Measurements from ENCODE around the gene DISC1. TPM values are rescaled to one million over a fixed set of nuclear protein-coding genes. Genes with fewer than 3 reads are reported as not detected.

The DISC1 gene
- total RNA-seq, 1 experiment from 2014 or later: 1.8 TPM

DNA sequence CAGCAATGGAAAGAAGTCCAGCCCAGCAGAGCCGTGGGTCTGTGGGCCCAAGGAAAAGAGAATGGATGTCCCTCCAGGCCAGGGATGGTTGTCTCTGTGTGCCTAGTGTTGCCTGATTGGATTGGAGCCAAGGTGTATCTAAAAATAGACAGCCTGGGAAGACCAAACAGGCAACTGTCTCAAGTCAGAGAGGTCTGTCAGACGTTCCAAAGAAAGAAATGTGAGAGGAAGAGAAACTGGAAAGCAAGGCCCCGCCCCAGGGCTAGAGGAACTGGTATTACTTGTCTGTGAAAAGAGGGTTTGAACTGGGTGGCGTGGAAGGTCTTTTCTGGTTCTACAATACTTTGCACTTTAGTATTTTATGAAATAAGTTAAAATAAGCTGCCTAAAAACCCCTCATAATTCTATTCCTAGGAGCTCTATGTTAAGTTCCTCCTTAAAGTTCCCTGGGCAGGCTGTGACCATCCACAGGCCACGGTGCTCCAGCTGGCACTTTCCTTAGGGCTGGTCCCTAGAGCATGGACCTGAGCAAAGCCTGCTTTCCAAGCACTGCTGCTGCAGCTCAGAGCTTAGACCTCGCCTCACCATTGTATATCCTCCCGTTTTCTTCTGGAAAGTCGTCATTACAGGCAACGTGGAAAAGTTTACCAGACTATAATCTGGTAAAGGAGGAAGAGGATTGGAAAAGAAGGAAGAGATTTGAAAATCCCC, 151.6 kb downstream of the DISC1 start:
- BruUV-seq (replicated peaks): no TSS peak
- H4K20me1 ChIP-seq (ENCODE audit: insufficient read depth): no peaks in the 10 kb centered on the region
- no peaks in the 10 kb centered on the region for H3K9me3 ChIP-seq (ENCODE audit: control insufficient read depth in 1 of 2, insufficient read depth in 1 of 2, low read depth in 1 of 2, low read length in 2 of 2)
- H3K79me2 ChIP-seq (ENCODE audit: insufficient read depth, low read length): no peaks in the 10 kb centered on the region
- no peaks in the 10 kb centered on the region for H3K9me2 ChIP-seq (ENCODE audit: insufficient read depth)
- H3K27me3 ChIP-seq (ENCODE audit: insufficient read depth, low read length): no peaks in the 10 kb centered on the region
- no peak overlapping the region for H3K9ac ChIP-seq (ENCODE audit: low read length)
- DNase-seq (ENCODE audit: low read depth, low spot score) (peak; percentile 12), ATAC-seq (peak; percentile 59; the same call in 1 of the 2 replicates)
- ChIA-PET RAD21 (ENCODE audit: low non-redundant PET in 1 of 2, low total read pairs in 2 of 2, uncharacterized antibody in 2 of 2, unreplicated experiment in 2 of 2) (interaction anchor here in 1 of 2 experiments (0.6 kb wide), 1 partner anchor 51 kb away, joined by 3 read pairs; no protein-coding TSS in a partner anchor), POLR2A (no interaction called here), CTCF (no interaction called here)
- H3K4me1 ChIP-seq (ENCODE audit: control insufficient read depth in 1 of 2, insufficient read depth in 2 of 2, low read length in 2 of 2): peaks cover 14 to 18% of the 10 kb centered on the region in 2 experiments
- no peak overlapping the region for H2AFZ ChIP-seq (ENCODE audit: low read depth, low read length, poor library complexity, severe bottlenecking)
- H3K4me2 ChIP-seq (ENCODE audit: low read length): peak overlapping the region; percentile 18
- peak; percentile 38; the same call in 1 of the 2 replicates for TF ChIP-seq SP1 (IDR thresholded peaks at IDR 0.05; ENCODE audit: low read depth)
- 0 out of 2 replicates have a peak, but pooled peaks have one; percentile 18 for TF ChIP-seq CBX3 (IDR thresholded peaks at IDR 0.05; ENCODE audit: low read depth)
- TF ChIP-seq POLR2AphosphoS5 (IDR thresholded peaks at IDR 0.05; ENCODE audit: low read depth, low read length): no peak
- TF ChIP-seq EZH2 (IDR thresholded peaks at IDR 0.05): no peak
- no peaks in the 10 kb centered on the region for H3K36me3 ChIP-seq (ENCODE audit: control insufficient read depth in 1 of 2, insufficient read depth in 2 of 2, low read length in 2 of 2)
- no peak overlapping the region for H3K4me3 ChIP-seq (replicated peaks in 1 of 2; ENCODE audit: low read depth in 1 of 2, low read length in 2 of 2)
- no peak overlapping the region for H3K27ac ChIP-seq (ENCODE audit: low read depth, low read length)
- intact Hi-C loops (cut with micrococcal nuclease): no loop called here

GRCh38 chr1:231779081-231779480, 152.5 kb downstream of the DISC1 start:
- ChIA-PET CTCF (no interaction called here), POLR2A (no interaction called here), RAD21 (ENCODE audit: low non-redundant PET in 1 of 2, low total read pairs in 2 of 2, uncharacterized antibody in 2 of 2, unreplicated experiment in 2 of 2) (no interaction called here)
- Histone ChIP-seq H3K27ac (ENCODE audit: low read depth, low read length) (no peak overlapping the region), H3K4me3 (replicated peaks in 1 of 2; ENCODE audit: low read depth in 1 of 2, low read length in 2 of 2) (no peak overlapping the region), H3K4me1 (ENCODE audit: control insufficient read depth in 1 of 2, insufficient read depth in 2 of 2, low read length in 2 of 2) (peaks cover 12 to 14% of the 10 kb centered on the region in 2 experiments), H3K9me3 (ENCODE audit: control insufficient read depth in 1 of 2, insufficient read depth in 1 of 2, low read depth in 1 of 2, low read length in 2 of 2) (no peaks in the 10 kb centered on the region), H3K79me2 (ENCODE audit: insufficient read depth, low read length) (no peaks in the 10 kb centered on the region), H3K9me2 (ENCODE audit: insufficient read depth) (no peaks in the 10 kb centered on the region), H4K20me1 (ENCODE audit: insufficient read depth) (no peaks in the 10 kb centered on the region), H3K36me3 (ENCODE audit: control insufficient read depth in 1 of 2, insufficient read depth in 2 of 2, low read length in 2 of 2) (no peaks in the 10 kb centered on the region), H3K27me3 (ENCODE audit: insufficient read depth, low read length) (no peaks in the 10 kb centered on the region), H3K9ac (ENCODE audit: low read length) (no peak overlapping the region), H3K4me2 (ENCODE audit: low read length) (no peak overlapping the region), H2AFZ (ENCODE audit: low read depth, low read length, poor library complexity, severe bottlenecking) (no peak overlapping the region)
- TF ChIP-seq ZNF274 (IDR thresholded peaks at IDR 0.05; ENCODE audit: low read depth, low read length) (no peak), EGR1 (IDR thresholded peaks at IDR 0.05; ENCODE audit: low read depth) (no peak), SIN3A (IDR thresholded peaks at IDR 0.05; ENCODE audit: low read depth) (no peak), SP1 (IDR thresholded peaks at IDR 0.05; ENCODE audit: low read depth) (no peak), EZH2 (IDR thresholded peaks at IDR 0.05) (no peak), YY1 (IDR thresholded peaks at IDR 0.05; ENCODE audit: extremely low read depth, insufficient replicate concordance, low read depth, low read length) (no peak), POLR2A (IDR thresholded peaks at IDR 0.05; ENCODE audit: borderline replicate concordance, extremely low read depth, insufficient read depth, insufficient read length) (no peak), ELF1 (IDR thresholded peaks at IDR 0.05; ENCODE audit: borderline replicate concordance, low read depth) (no peak), JUND (IDR thresholded peaks at IDR 0.05) (no peak)
- TF ChIP-seq, protein P1, sequence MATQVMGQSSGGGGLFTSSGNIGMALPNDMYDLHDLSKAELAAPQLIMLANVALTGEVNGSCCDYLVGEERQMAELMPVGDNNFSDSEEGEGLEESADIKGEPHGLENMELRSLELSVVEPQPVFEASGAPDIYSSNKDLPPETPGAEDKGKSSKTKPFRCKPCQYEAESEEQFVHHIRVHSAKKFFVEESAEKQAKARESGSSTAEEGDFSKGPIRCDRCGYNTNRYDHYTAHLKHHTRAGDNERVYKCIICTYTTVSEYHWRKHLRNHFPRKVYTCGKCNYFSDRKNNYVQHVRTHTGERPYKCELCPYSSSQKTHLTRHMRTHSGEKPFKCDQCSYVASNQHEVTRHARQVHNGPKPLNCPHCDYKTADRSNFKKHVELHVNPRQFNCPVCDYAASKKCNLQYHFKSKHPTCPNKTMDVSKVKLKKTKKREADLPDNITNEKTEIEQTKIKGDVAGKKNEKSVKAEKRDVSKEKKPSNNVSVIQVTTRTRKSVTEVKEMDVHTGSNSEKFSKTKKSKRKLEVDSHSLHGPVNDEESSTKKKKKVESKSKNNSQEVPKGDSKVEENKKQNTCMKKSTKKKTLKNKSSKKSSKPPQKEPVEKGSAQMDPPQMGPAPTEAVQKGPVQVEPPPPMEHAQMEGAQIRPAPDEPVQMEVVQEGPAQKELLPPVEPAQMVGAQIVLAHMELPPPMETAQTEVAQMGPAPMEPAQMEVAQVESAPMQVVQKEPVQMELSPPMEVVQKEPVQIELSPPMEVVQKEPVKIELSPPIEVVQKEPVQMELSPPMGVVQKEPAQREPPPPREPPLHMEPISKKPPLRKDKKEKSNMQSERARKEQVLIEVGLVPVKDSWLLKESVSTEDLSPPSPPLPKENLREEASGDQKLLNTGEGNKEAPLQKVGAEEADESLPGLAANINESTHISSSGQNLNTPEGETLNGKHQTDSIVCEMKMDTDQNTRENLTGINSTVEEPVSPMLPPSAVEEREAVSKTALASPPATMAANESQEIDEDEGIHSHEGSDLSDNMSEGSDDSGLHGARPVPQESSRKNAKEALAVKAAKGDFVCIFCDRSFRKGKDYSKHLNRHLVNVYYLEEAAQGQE (IDR thresholded peaks at IDR 0.05; ENCODE audit: low read depth): no peak
- DNase-seq (ENCODE audit: low read depth, low spot score) (no peak), ATAC-seq (no peak)
- intact Hi-C loops (cut with micrococcal nuclease): no loop called here
- no TSS peak for BruUV-seq (replicated peaks)
